Neutrophil (primary cell): ENCODE measurements around the gene ACSF3.
A peak's percentile ranks its signal among the peaks of the same experiment; 100 is the strongest.

ENCODE experiments used
- H3K27ac ChIP-seq: fragments of 200-600 bp; sonication (generic); 2 replicates; pipeline ENCODE4 v1.5.1; 2016; ENCODE audit warnings: mild to moderate bottlenecking, moderate library complexity
- H3K27me3 ChIP-seq: fragments of 200-600 bp; sonication (generic); 2 replicates; pipeline ENCODE4 v1.6.0; 2016; ENCODE audit warnings: mild to moderate bottlenecking
- H3K36me3 ChIP-seq: fragments of 200-600 bp; sonication (generic); 2 replicates; pipeline ENCODE4 v1.5.1; 2017
- H3K4me1 ChIP-seq, 2 experiments: fragments of 200-600 bp in 1 of 2; sonication (generic) in 1 of 2; 1 replicate in 1 of 2; 2 replicates in 1 of 2; pipeline versions ENCODE4 v1.5.1 to v1.6.1; 2013 to 2016; ENCODE audit warnings: low read depth in 1 of 2, low read length in 1 of 2, mild to moderate bottlenecking in 1 of 2, moderate library complexity in 1 of 2; ENCODE audit not compliant: control insufficient read depth in 1 of 2, insufficient read depth in 1 of 2
- H3K4me3 ChIP-seq, 2 experiments: fragments of 200-600 bp in 1 of 2; sonication (generic) in 1 of 2; 1 replicate in 1 of 2; 2 replicates in 1 of 2; pipeline ENCODE4 v1.5.1; 2013 to 2016; ENCODE audit warnings: low read depth in 1 of 2, low read length in 1 of 2, mild to moderate bottlenecking in 1 of 2, moderate library complexity in 1 of 2
- H3K9me3 ChIP-seq: fragments of 200-600 bp; sonication (generic); 2 replicates; pipeline ENCODE4 v1.5.1; 2016
- TF ChIP-seq, protein P1 (sequence below): fragments of 200-600 bp; sonication (generic); IDR thresholded peaks from 2 replicates; pipeline ENCODE4 v1.5.1; 2016; ENCODE audit warnings: antibody characterized with exemption

The ACSF3 gene

DNA sequence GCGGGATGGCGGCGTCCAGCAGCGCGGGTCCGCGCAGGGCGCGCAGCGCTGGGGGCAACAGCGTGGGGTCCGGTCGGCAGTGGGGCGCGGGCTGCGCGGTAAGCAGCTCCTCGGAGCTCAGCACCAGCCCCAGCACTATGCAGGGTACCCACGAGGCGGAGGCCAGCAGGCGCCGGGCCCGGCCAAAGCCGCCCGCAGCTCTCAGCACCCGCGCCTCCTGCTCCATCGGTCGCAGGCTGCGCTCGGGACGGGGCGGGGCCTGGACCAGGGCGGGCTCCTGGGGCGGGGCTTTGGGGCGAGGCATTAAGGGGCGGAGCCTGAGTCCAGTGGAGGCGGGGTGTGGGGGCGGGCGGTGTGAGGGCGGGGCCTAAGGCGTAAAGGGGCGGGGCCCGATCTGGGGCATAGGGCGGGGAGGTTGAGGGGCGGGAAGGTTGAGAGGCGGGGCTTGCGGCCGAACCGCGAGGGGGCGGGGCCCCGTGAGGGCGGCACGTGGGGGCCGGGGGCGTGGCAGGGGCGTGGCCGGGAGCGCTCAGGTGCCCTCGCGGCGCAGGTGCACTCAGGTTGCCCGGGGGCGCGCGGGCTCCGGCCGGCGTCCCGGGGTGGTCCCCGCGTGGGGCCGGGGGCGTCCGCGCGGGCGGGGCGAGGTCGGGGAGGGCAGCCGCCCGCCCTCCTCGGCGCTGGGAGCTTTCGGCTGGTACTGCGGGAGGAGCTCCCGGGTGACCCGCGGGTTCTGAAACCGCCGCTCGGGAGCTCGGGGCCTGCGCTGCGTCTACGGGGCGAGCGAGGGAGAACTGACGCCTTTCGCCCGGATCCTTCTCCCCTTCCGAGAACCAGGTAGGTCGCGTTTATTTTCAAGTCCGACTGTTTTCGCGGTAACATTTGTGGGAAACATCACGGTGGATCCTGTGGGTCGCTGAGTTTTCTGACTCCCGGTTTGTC lies 108.1 kb downstream of the ACSF3 start:
- H3K9me3 ChIP-seq = no peaks in the 10 kb centered on the region
- no peak overlapping the region for H3K27ac ChIP-seq
- peaks cover 21 to 28% of the 10 kb centered on the region in 2 experiments for H3K4me1 ChIP-seq
- peak overlapping the region; percentile 45 to 54 for H3K4me3 ChIP-seq
- no peaks in the 10 kb centered on the region for H3K36me3 ChIP-seq
- TF ChIP-seq, protein P1, sequence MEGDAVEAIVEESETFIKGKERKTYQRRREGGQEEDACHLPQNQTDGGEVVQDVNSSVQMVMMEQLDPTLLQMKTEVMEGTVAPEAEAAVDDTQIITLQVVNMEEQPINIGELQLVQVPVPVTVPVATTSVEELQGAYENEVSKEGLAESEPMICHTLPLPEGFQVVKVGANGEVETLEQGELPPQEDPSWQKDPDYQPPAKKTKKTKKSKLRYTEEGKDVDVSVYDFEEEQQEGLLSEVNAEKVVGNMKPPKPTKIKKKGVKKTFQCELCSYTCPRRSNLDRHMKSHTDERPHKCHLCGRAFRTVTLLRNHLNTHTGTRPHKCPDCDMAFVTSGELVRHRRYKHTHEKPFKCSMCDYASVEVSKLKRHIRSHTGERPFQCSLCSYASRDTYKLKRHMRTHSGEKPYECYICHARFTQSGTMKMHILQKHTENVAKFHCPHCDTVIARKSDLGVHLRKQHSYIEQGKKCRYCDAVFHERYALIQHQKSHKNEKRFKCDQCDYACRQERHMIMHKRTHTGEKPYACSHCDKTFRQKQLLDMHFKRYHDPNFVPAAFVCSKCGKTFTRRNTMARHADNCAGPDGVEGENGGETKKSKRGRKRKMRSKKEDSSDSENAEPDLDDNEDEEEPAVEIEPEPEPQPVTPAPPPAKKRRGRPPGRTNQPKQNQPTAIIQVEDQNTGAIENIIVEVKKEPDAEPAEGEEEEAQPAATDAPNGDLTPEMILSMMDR = no peak
- H3K27me3 ChIP-seq = peaks cover 82% of the 10 kb centered on the region

DNA sequence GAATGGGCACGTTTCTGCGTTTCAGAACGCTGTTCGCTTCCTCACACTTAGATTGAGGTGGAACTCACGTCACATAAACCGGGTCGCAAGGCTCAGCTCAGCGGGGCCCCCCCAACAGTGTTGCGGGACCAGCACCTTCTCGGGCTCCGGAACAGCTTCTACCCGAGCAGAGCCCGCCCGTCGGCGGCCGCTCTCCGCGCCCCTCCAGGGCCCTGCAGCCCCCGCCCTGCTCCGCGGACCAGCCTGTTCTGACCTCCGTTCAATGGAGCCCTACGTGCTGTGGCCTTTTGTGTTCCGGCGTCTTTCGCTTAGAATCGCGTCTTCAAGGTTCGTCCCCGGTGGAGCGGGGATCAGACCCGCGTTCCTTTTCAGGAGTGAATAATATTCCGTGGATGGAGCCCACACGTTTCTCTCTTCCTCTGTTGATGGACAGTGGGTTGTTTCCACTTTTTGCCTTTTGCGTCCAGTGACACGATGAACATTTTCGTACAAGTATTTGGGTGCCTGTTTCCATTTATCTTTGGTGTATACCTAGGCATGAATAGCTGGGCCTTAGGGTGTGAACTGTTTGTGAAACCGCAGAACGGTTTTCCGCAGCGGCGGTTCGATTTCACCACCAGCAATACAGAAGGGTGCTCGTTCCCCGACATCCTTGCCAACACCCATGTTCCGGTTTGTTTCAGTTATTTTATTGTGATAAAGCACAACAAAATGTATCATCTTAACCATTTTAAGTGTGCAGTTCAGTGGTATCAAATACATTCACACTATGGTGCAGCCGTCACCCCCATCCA lies 109.0 kb downstream of the ACSF3 start:
- H3K4me3 ChIP-seq = peak overlapping the region in 1 of 2 experiments; percentile 15
- no peak overlapping the region for H3K27ac ChIP-seq
- no peaks in the 10 kb centered on the region for H3K36me3 ChIP-seq
- peaks cover 83% of the 10 kb centered on the region for H3K27me3 ChIP-seq
- H3K4me1 ChIP-seq = peaks cover 21 to 28% of the 10 kb centered on the region in 2 experiments
- TF ChIP-seq, protein P1 = no peak
- H3K9me3 ChIP-seq = no peaks in the 10 kb centered on the region
